Naive B cell (primary cell): ENCODE measurements around the gene IGLON5. TPM values are rescaled to one million over a fixed set of nuclear protein-coding genes. Genes with fewer than 3 reads are reported as not detected.

ENCODE experiments used
- ATAC-seq, 2 donors: fragments of 150-1000 bp; cut with Tn5 transposase; 2 replicates each; pipeline ENCODE4 v1.10.0; 2021; ENCODE audit warnings: low read depth in 2 of 2, mild to moderate bottlenecking in 2 of 2, moderate library complexity in 2 of 2
- DNase-seq: peaks from one replicate; pipeline ENCODE4 v3.0.0; 2022
- H3K27ac Mint-ChIP-seq, 6 donors: one replicate each; pipeline ENCODE4 v1.8.0; 2020 to 2022; ENCODE audit warnings: mild to moderate bottlenecking in 6 of 6, mixed read lengths in 6 of 6, moderate library complexity in 5 of 6, inconsistent platforms in 2 of 6
- H3K27me3 Mint-ChIP-seq, 3 donors: one replicate each; pipeline ENCODE4 v1.8.0; 2021 to 2022; ENCODE audit warnings: mixed read lengths in 3 of 3, mild to moderate bottlenecking in 1 of 3
- H3K36me3 Mint-ChIP-seq, 2 donors: one replicate each; pipeline ENCODE4 v1.8.0; 2020 to 2022; ENCODE audit warnings: mixed read lengths in 2 of 2, inconsistent platforms in 1 of 2, mild to moderate bottlenecking in 1 of 2
- H3K4me1 Mint-ChIP-seq, 3 donors: one replicate each; pipeline ENCODE4 v1.8.0; 2020 to 2022; ENCODE audit warnings: mixed read lengths in 3 of 3, inconsistent platforms in 1 of 3, mild to moderate bottlenecking in 1 of 3, moderate library complexity in 1 of 3
- H3K4me3 Mint-ChIP-seq, 8 donors: one replicate each; pipeline ENCODE4 v1.8.0; 2020 to 2022; ENCODE audit warnings: mild to moderate bottlenecking in 8 of 8, mixed read lengths in 8 of 8, moderate library complexity in 8 of 8, inconsistent platforms in 2 of 8
- H3K9me3 Mint-ChIP-seq, 7 donors: one replicate each; pipeline ENCODE4 v1.8.0; 2020 to 2022; ENCODE audit warnings: mixed read lengths in 7 of 7, mild to moderate bottlenecking in 5 of 7, inconsistent platforms in 2 of 7, moderate library complexity in 1 of 7
- polyA plus RNA-seq, 6 donors: library from polyadenylated mRNA; unstranded; fragments of 300-500 nt; fragmentation: Illumina TruSeq; gene quantifications; one replicate each; pipeline ENCODE4 v1.2.3, GENCODE V29; 2021; ENCODE audit warnings: low read depth in 6 of 6

Gene IGLON5
- polyA plus RNA-seq, 6 donors from 2014 or later: not detected

- Mint-ChIP-seq H3K36me3 (no peaks in the 10 kb centered on the region), H3K27me3 (no peaks in the 10 kb centered on the region), H3K4me1 (peaks cover 43 to 63% (median 60%) of the 10 kb centered on the region in 3 donors), H3K9me3 (no peaks in the 10 kb centered on the region), H3K4me3 (peak within 1 kb of the TSS; percentile 91 to 99 (median 97)), H3K27ac (peak within 1 kb of the TSS; percentile 96 to 99 (median 98))
- ATAC-seq (no peak), DNase-seq (no peak)
Observed at GRCh38 chr19:51365965-51366388, 54.5 kb downstream of the IGLON5 start, which contains the start of gene ETFB. Gene ETFB (minus strand): TSS chr19:51366388. CDS start chr19:51366326, 62 bp downstream.

- DNase-seq: peak; percentile 88
- Mint-ChIP-seq H3K4me1 (peaks cover 47 to 62% (median 60%) of the 10 kb centered on the region in 3 donors), H3K9me3 (no peaks in the 10 kb centered on the region), H3K36me3 (no peaks in the 10 kb centered on the region), H3K4me3 (peak overlapping the region; percentile 91 to 99 (median 97)), H3K27me3 (no peaks in the 10 kb centered on the region), H3K27ac (peak overlapping the region; percentile 96 to 99 (median 98))
- peak; percentile 51 to 55 for ATAC-seq
Observed at GRCh38 chr19:51366389-51367254, 55.2 kb downstream of the IGLON5 start.

GRCh38 chr19:51367255-51367564, 55.8 kb downstream of the IGLON5 start:
- H3K27ac Mint-ChIP-seq: peak overlapping the region; percentile 96 to 99 (median 98)
- no peak for DNase-seq
- peak overlapping the region; percentile 91 to 99 (median 97) for H3K4me3 Mint-ChIP-seq
- peaks cover 43 to 56% (median 55%) of the 10 kb centered on the region in 3 donors for H3K4me1 Mint-ChIP-seq
- H3K27me3 Mint-ChIP-seq: no peaks in the 10 kb centered on the region
- H3K36me3 Mint-ChIP-seq: no peaks in the 10 kb centered on the region
- no peaks in the 10 kb centered on the region for H3K9me3 Mint-ChIP-seq
- no peak for ATAC-seq

- Mint-ChIP-seq H3K9me3 (no peaks in the 10 kb centered on the region), H3K36me3 (no peaks in the 10 kb centered on the region), H3K27me3 (no peaks in the 10 kb centered on the region), H3K27ac (peak overlapping the region; percentile 96 to 99 (median 98)), H3K4me1 (peaks cover 39 to 54% (median 50%) of the 10 kb centered on the region in 3 donors), H3K4me3 (peak overlapping the region; percentile 91 to 99 (median 97))
- DNase-seq (peak; percentile 96), ATAC-seq (peak; percentile 77 to 78)
Observed at GRCh38 chr19:51367565-51368365, 56.3 kb downstream of the IGLON5 start.

GRCh38 chr19:51368366-51369282, 57.2 kb downstream of the IGLON5 start, which contains the start of gene CLDND2:
Gene CLDND2 (minus strand): TSS chr19:51369003. CDS start chr19:51368577, 426 bp downstream.
- DNase-seq: no peak
- Mint-ChIP-seq H3K4me1 (peaks cover 33 to 50% (median 43%) of the 10 kb centered on the region in 3 donors), H3K9me3 (no peaks in the 10 kb centered on the region), H3K4me3 (peak within 1 kb of the TSS; percentile 91 to 99 (median 97)), H3K27me3 (no peaks in the 10 kb centered on the region), H3K36me3 (no peaks in the 10 kb centered on the region), H3K27ac (peak within 1 kb of the TSS in 5 of 6 donors; percentile 96 to 99 (median 98))
- no peak for ATAC-seq

GRCh38 chr19:51370230-51370629, 58.8 kb downstream of the IGLON5 start:
- Mint-ChIP-seq H3K36me3 (no peaks in the 10 kb centered on the region), H3K27ac (no peak overlapping the region), H3K9me3 (no peaks in the 10 kb centered on the region), H3K27me3 (no peaks in the 10 kb centered on the region), H3K4me3 (peak overlapping the region in 2 of 8 donors; percentile 67 to 90), H3K4me1 (peaks cover 23 to 36% (median 31%) of the 10 kb centered on the region in 3 donors)
- DNase-seq (no peak), ATAC-seq (no peak)

GRCh38 chr19:51371186-51371690, 59.8 kb downstream of the IGLON5 start:
- ATAC-seq (no peak), DNase-seq (no peak)
- Mint-ChIP-seq H3K9me3 (no peaks in the 10 kb centered on the region), H3K36me3 (no peaks in the 10 kb centered on the region), H3K4me1 (peaks cover 15 to 28% (median 23%) of the 10 kb centered on the region in 3 donors), H3K27ac (no peak overlapping the region), H3K27me3 (no peaks in the 10 kb centered on the region), H3K4me3 (peak overlapping the region in 2 of 8 donors; percentile 37 to 90)

- peak overlapping the region in 1 of 8 donors; percentile 59 for H3K4me3 Mint-ChIP-seq
- H3K27ac Mint-ChIP-seq: peak overlapping the region in 1 of 6 donors; percentile 40
- H3K27me3 Mint-ChIP-seq: no peaks in the 10 kb centered on the region
- H3K4me1 Mint-ChIP-seq: peaks cover 7 to 23% (median 14%) of the 10 kb centered on the region in 3 donors
- no peak for DNase-seq
- no peaks in the 10 kb centered on the region for H3K36me3 Mint-ChIP-seq
- no peaks in the 10 kb centered on the region for H3K9me3 Mint-ChIP-seq
- no peak for ATAC-seq
Observed at GRCh38 chr19:51372021-51372648, 60.7 kb downstream of the IGLON5 start.

GRCh38 chr19:51372649-51373504, 61.4 kb downstream of the IGLON5 start, which contains the start of gene NKG7:
Gene NKG7 (minus strand): TSS chr19:51372654. CDS start chr19:51372535, 119 bp downstream.
- Mint-ChIP-seq H3K4me1 (peaks cover 7 to 19% (median 7%) of the 10 kb centered on the region in 3 donors), H3K27me3 (no peaks in the 10 kb centered on the region), H3K9me3 (no peaks in the 10 kb centered on the region), H3K36me3 (no peaks in the 10 kb centered on the region), H3K27ac (peak within 1 kb of the TSS in 4 of 6 donors; percentile 14 to 74 (median 30)), H3K4me3 (peak within 1 kb of the TSS in 3 of 8 donors; percentile 59 to 90 (median 65))
- ATAC-seq: no peak
- DNase-seq: no peak

GRCh38 chr19:51375504-51376221, 64.2 kb downstream of the IGLON5 start:
- DNase-seq (no peak), ATAC-seq (no peak)
- Mint-ChIP-seq H3K9me3 (peaks cover 0 to 6% (median 2%) of the 10 kb centered on the region in 7 donors), H3K4me1 (peaks cover 0 to 12% (median 4%) of the 10 kb centered on the region in 3 donors), H3K4me3 (peak overlapping the region in 1 of 8 donors; percentile 47), H3K27ac (no peak overlapping the region), H3K36me3 (no peaks in the 10 kb centered on the region), H3K27me3 (peaks cover 0 to 6% (median 0%) of the 10 kb centered on the region in 3 donors)

GRCh38 chr19:51377422-51377821, 66.0 kb downstream of the IGLON5 start:
- H3K27me3 Mint-ChIP-seq: peaks cover 0 to 10% (median 0%) of the 10 kb centered on the region in 3 donors
- H3K9me3 Mint-ChIP-seq: peaks cover 0 to 14% (median 6%) of the 10 kb centered on the region in 7 donors
- H3K4me3 Mint-ChIP-seq: no peak overlapping the region
- peaks cover 0 to 6% (median 0%) of the 10 kb centered on the region in 3 donors for H3K4me1 Mint-ChIP-seq
- H3K36me3 Mint-ChIP-seq: no peaks in the 10 kb centered on the region
- no peak for ATAC-seq
- no peak overlapping the region for H3K27ac Mint-ChIP-seq
- no peak for DNase-seq
